Epidermal melanocyte (primary cell): Measurements from ENCODE around the gene CLIP1.
"Not testable (repeated sequence)": the region's sequence is repeated elsewhere in the genome, so short reads cannot be mapped to it uniquely, and the experiment has no call there.

Source experiments
- DNase-seq: peaks from one replicate; pipeline ENCODE4 v3.0.0; 2011; ENCODE audit warnings: low spot score; ENCODE audit not compliant: insufficient read length

Gene CLIP1

GRCh38 chr12:122356991-122357390 lies 65.5 kb downstream of the CLIP1 start:
- not testable (repeated sequence) for DNase-seq

DNA sequence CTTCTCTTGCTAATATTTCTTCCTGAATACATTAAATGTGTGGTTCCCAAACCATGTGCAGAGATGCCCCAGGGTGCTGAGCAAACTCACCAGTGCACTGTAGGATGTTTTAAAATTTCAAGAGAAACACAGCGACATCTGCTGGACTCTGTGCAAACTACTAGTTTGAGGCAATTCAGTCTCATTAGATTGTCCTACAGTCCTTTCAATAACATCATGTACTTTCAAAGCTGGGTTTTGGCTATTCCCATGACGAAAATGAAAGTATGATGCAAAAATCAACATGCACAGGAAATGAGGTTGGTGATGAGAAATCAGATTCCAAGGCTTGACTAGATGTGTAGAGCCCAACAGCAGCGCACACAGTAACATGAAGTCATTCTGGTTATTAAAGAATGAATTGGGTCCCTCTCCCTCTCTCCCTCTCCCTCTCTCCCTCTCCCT lies 66.3 kb downstream of the CLIP1 start:
- no peak for DNase-seq

GRCh38 chr12:122355706-122356105 lies 66.8 kb downstream of the CLIP1 start:
- DNase-seq = no peak

DNA sequence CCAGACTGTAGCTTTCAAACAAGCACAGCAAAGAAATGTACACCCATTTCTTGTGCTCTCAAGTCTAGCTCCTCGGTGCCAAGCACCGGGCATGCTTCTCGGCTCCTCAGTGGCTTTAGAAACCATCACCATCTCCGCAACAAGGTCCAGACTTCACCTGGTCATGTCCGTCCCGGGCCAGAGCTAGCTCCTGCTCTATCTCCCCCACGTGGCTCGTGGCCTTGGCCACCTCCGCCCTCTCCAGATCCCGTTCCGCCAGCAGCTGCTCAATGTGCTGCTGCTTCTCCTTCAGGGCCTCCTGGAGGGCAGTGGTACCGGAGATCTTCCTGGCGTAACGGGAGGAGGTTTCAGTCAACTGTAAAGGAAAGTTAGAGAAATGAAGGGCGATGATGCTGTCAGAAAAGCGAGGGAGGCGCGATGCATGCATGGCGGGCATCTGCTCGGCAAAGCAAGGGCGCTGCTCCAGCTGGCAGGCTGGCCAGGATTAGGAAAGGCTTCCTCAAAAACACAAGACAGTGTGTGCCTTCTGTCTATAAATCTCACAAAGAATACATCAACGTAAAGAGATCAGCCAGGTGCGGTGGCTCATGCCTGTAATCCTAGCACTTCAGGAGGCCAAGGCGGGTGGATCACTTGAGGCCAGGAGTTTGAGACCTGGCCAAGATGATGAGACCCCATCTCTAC lies 67.4 kb downstream of the CLIP1 start:
- DNase-seq = no peak

DNA sequence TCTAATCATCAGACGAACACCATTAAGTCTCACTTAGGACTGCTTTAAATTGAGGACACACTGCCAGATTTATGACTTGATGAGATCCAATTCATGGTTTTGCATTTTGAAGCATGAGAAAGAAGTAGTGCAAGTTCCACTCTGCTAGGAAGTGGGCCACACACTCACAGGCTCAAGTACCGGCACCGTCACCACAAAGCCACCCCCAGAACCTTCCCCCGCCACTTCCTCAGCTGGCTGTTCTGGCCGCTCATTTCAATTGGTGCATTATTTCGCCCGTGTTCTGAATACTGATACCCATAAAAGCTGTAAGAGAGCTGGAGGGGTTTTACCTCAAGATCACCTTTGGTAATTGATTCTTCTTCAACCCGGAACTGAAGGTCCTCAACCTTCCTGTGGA lies 70.1 kb downstream of the CLIP1 start:
- DNase-seq = no peak

DNA sequence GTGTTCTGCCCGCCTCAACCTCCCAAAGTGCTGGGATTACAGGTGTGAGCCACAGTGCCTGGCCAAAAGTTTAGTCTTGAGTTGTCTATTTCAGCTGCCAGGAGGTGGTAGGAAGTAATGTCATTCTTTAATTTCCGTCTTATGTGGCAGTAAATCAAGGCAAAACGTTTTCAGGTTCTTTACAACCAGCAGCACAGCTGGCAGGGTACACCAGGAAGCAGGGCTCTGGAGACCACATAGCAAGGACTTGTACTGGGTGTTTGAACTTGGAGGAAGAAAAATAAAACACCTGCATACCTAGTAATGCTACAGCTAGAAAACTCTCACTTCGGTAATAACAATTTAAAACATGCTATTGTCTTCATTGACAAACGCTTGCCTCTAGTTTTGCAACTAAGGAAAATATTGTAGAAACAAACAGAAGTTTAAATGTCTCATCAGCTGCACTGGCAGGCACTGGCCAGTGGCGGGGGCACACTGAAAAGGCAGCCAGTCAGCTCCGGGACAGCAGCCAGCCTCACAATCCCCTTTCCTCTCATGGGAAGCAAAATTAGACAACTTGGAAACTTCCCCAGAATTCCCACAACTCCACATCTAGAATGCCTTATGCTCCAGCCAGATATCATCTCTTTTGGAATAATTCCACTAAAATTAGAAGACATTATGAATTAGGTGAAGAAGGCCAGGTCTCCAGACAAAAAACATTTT lies 72.2 kb downstream of the CLIP1 start:
- no peak for DNase-seq

- DNase-seq = no peak
These were observed 73.4 kb downstream of the CLIP1 start for GRCh38 chr12:122349078-122349477.

DNA sequence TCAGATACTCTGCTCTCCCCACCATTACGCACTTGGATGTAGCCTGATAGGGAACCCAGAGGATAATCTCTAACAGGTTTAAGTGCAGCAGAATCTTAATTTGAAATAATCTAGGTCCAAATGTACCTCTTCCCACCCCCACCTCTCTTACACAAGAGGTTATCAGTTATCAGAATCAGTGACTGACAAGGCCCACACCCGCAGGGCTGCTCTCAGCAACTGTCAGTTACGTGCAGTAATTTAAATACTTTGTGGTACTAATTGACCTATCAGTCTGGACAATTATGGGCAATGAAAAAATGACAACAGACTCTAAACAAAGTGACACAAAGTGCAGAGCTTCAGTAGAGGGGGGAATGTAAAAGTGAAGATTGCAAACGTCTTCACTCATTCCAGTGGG lies 74.0 kb downstream of the CLIP1 start:
- DNase-seq = no peak

DNA sequence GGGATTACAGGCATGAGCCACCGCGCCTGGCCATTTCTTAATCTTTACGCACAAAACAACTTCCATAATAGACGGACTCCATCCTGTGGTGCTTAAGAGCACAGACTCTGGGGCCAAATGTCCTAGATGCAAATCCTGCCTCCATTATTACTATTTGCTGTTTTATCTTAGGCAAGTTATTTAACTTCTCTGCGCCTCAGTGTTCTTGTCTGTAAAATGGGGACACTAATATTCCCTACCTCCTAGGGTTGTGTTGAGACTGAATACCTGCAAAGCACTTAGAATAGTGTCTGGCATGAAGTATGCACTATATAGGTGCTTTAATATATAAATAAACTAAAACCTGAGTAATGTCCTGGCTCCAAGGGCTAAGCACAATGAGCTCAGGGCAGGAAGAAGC lies 76.4 kb downstream of the CLIP1 start:
- no peak for DNase-seq

DNA sequence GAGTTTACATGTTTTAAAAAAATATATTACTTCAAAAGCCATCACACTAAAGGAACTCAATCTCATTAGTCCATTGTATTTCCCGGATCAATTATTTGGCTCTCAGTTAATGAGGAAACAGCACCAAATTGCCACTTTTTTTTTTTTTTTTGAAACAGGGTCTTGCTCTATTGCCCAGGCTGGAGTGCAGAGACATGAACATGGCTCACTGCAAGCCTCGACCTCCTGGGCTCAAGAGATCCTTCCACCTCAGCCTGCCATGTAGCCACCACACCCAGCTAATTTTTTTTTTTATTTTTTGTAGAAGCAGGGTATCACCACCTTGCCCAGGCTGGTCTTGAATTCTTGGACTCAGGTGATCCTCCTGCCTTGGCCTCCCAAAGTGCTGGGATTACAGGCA lies 77.4 kb downstream of the CLIP1 start:
- no peak for DNase-seq

DNA sequence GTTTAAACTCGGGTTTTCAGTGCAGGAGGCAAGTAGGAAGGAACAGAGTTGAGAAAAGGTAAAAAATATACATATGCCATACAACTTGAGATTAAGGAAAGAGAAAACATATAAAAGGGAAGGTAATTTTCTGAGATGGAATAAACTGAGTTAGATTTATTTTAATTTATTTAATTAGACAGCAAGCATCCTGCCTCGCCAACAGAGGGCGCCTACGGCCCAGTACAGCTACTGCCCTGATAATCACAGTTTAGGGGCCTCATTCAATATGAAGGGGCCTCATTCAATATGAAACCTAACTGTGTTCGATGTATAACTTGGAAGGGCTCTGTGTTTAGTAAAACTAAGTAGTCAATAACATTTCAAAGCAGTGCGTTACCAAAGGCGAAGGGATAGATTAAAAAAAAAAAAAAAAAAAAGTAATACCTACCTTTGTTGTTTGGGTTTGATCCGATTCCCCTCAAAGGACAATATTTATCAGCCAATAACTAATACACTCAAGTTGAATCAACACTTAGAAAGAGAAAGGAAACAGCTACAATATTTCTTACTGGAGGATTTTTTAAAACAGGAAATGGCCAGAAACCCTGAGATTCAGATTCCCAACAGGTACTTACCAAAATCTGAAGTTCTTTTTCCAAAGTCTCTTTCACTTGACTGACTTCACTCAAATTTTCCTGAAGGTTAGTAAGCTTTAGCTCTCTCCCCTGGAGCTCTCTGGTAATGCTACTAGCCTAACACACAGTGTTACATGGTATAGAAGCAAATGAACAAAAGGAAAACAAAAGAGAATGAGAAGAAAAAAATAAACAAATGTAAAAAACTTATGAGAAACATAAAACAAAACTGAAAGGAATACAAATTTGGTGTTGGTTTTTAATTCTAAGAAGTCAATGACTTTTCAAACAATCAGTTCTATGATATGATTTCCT lies 86.2 kb downstream of the CLIP1 start:
- no peak for DNase-seq

DNA sequence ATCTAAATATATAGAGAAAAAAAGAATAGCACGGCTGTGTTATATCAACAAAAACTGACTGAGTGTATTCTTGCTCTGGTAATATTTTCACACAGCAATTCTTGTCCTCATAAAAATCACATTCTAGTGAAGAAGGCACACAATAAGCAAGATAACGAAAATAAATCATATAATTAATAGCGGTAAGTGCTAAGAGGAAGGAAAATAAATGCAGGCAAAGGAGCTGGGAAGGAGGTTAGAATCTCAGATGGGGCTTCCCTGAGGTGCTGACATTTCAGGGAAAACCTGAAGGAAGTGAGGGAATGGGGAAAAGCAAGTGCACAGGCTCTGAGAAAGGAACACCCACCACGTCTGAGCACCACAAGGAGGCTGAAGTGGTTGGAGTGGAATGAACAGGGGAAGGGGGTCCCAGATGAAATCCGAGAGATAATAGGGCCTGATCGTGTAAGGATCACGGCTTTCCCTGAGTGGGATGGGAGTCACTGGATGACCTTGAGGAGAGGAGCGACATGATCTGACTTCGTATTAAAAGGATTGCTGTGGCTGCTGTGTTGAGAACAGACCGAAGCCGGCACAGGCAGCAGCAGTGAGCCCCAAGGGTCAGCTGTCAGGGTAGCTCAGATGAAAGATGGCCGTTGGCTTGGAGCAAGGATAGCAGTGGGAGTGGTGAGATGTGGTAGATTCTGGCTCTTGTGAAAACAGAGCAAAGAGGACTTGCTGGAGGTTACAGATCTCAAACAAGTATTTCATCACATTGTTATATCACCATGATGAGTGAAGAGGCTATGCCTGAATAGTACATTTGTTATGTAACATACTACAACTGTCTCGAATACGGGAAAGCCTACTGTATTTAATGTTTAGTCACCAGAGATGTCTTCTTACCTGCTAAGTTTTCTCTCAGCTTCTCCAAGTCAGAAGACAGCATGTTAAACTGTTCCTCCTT lies 89.1 kb downstream of the CLIP1 start:
- DNase-seq = no peak

- no peak for DNase-seq
These were observed 94.7 kb downstream of the CLIP1 start for GRCh38 chr12:122327494-122328385.

DNA sequence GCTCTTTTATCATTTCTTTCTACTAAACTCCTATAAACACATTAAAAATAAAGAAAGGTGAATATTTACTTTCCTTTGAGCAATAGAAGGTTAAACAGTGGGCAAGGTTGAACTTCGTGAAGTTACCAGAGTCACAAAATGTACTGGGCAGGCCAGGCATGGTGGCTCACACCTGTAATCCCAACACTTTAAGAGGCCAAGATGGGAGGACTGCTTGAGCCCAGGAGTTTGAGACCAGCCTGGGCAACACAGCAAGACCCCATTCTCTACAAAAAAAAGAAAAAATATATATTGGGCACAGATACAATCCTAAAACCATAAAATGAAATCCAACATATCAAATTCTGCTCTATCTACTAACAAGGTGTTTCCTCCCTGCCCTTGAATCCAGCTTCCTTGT lies 95.5 kb downstream of the CLIP1 start:
- DNase-seq = no peak

GRCh38 chr12:122326586-122326985 lies 95.9 kb downstream of the CLIP1 start:
- DNase-seq = no peak

GRCh38 chr12:122323311-122324019 lies 99.0 kb downstream of the CLIP1 start:
- DNase-seq = no peak

DNA sequence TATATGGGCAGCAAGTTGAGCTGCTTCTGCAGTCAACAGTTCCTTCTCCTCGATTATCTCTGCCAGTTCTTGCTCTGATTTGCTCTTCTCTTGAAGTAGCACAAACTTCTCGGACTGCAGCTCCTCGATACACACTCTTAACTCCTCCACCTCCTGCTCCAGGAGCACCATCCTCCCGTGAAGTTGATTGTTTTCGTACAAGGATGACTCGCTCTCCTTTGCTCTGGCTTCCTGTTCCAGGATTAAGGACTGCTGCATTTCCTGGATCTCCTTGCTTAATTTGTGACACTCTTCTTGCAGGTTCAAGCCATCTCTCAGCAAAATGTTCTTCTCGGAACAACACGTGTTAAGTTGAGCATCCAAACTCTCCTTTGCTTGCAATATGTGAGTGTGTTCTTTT lies 100.0 kb downstream of the CLIP1 start:
- DNase-seq = no peak

DNA sequence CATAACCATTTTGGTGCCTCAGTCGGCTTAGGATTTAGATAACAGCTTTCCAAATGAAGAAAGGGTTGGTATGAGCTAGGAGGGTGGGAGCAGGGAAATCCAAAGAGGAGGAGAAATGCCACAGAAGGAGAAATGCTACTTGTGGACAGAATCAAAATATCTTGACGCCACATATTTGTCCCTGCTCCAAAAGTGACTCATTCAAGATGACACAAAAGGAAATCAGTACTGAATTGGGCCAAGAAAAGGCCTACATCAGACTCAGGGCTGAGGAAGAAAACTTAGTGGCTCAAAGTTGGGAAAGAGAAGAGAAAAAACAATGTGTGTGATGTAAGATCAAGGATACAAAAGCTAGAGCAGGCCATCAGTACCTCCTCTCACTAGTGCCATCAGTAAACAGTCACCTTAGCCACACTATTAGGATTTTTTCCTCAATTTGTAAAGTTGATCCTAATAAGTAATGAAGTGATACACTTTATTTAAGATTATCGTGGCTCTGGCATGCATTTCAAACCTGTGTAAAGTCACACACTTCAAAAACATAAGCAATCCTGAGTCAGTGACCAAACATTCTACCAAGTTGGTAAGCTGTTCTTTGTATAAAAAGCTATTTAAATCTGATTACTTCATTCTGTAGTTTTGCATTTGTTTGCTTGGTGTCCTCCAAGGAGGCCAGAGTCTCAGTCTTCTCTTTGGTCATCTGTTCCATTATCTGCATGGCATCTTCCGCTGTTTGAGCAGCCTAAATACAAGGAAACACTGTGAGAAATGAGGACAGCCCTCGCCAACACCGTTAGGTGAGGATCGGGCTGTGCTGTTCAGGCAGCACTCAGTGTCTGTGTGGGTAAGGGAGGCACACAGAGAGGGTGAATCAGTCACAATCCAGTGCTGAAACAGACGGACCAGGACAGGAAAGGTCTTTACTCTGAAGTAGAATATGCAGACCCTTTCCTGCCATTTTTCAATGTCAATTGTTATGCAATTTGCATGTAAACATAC lies 103.6 kb downstream of the CLIP1 start:
- DNase-seq = peak; percentile 62
